Osteocyte (in vitro differentiated cells): Measurements from ENCODE around the gene SLC35E1. TPM values are rescaled to one million over a fixed set of nuclear protein-coding genes. Genes with fewer than 3 reads are reported as not detected.

ENCODE experiments used
- DNase-seq: peaks from one replicate; pipeline ENCODE4 v3.0.0; 2021; ENCODE audit warnings: mixed read lengths; ENCODE audit not compliant: unreplicated experiment; ENCODE audit errors: extremely low spot score
- H3K27ac Mint-ChIP-seq: one replicate; pipeline ENCODE4 v1.8.0; 2021; ENCODE audit warnings: mild to moderate bottlenecking, mixed read lengths; ENCODE audit not compliant: unreplicated experiment
- H3K27me3 Mint-ChIP-seq: one replicate; pipeline ENCODE4 v1.8.0; 2021; ENCODE audit warnings: mixed read lengths; ENCODE audit not compliant: unreplicated experiment
- H3K36me3 Mint-ChIP-seq: one replicate; pipeline ENCODE4 v1.8.0; 2021; ENCODE audit warnings: mixed read lengths; ENCODE audit not compliant: unreplicated experiment
- H3K4me1 Mint-ChIP-seq: one replicate; pipeline ENCODE4 v1.8.0; 2021; ENCODE audit warnings: mixed read lengths; ENCODE audit not compliant: unreplicated experiment
- H3K4me3 Mint-ChIP-seq: one replicate; pipeline ENCODE4 v1.8.0; 2021; ENCODE audit warnings: mild to moderate bottlenecking, moderate library complexity, mixed read lengths; ENCODE audit not compliant: unreplicated experiment
- H3K9me3 Mint-ChIP-seq: one replicate; pipeline ENCODE4 v1.8.0; 2021; ENCODE audit warnings: mixed read lengths; ENCODE audit not compliant: unreplicated experiment
- total RNA-seq: library from RNA; stranded (reverse); gene quantifications from 2 replicates; pipeline ENCODE4 v1.2.1, GENCODE V29; 2021
- TF ChIP-seq, protein P1 (sequence below): fragments of 200-600 bp; sonication (generic); IDR thresholded peaks from 2 replicates; pipeline ENCODE4 v1.5.0; 2021; ENCODE audit warnings: antibody characterized with exemption, mild to moderate bottlenecking, moderate library complexity

The SLC35E1 gene
- total RNA-seq, 1 donor from 2014 or later, result 55.5 TPM

DNA sequence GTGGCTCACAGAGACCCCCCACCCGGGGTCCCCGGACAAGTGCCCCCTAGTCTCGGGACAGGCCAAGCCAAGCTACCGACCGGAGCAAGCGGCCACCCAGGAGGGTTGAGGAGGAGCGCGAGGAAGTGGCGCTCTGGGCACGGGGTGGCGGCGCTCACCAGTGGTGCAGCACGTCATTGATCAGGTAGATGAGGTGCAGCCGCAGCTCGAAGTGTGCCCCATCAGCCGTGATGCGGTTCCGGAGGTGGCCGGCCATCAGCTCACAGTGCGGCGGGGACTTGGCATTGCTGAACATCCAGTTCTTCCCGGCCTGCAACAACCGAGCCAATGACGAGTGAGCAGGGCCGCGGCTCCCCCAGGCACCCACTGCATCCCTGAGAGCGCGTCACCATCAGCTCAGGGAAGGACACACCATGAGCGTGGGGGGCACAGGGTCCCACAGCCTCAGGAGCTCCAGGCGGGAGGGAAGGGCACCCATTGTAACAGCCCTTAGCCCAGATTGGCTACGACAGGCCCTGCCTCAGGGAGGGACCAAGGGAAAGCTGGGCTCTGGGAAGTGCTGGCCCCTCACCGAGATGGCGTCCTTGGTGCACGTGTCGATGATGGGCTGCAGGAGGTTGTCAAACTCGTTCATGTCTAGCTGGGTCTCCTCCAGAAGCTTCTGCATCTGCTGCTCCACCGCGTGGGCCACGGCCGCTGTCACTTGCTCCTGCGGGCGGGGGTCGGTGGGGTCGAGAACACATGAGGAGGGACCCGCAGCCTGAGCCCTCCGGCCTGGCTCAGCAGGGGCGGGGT lies 39.6 kb downstream of the SLC35E1 start:
- peaks cover 1% of the 10 kb centered on the region for H3K4me1 Mint-ChIP-seq
- H3K27me3 Mint-ChIP-seq, result no peaks in the 10 kb centered on the region
- no peak overlapping the region for H3K4me3 Mint-ChIP-seq
- no peak for DNase-seq
- H3K36me3 Mint-ChIP-seq, result peaks cover 38% of the 10 kb centered on the region
- TF ChIP-seq, protein P1, sequence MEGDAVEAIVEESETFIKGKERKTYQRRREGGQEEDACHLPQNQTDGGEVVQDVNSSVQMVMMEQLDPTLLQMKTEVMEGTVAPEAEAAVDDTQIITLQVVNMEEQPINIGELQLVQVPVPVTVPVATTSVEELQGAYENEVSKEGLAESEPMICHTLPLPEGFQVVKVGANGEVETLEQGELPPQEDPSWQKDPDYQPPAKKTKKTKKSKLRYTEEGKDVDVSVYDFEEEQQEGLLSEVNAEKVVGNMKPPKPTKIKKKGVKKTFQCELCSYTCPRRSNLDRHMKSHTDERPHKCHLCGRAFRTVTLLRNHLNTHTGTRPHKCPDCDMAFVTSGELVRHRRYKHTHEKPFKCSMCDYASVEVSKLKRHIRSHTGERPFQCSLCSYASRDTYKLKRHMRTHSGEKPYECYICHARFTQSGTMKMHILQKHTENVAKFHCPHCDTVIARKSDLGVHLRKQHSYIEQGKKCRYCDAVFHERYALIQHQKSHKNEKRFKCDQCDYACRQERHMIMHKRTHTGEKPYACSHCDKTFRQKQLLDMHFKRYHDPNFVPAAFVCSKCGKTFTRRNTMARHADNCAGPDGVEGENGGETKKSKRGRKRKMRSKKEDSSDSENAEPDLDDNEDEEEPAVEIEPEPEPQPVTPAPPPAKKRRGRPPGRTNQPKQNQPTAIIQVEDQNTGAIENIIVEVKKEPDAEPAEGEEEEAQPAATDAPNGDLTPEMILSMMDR, result no peak
- H3K27ac Mint-ChIP-seq, result no peak overlapping the region
- H3K9me3 Mint-ChIP-seq, result no peaks in the 10 kb centered on the region

DNA sequence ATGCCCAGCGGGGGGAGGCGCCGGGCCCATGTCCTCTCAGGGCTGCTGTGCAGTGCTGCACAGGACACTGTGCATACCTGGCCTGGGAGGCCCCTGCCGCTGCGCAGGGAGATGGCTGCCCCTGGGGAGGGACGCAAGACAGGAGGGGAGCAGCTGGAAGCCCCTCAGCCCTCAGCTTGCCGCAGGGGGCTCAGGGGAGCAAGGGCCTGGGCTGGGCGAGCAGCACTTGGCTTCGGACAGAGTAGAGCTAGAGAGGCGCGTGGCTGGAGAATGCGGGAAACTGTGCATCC lies 40.9 kb downstream of the SLC35E1 start:
- DNase-seq, result no peak
- H3K36me3 Mint-ChIP-seq, result peaks cover 37% of the 10 kb centered on the region
- H3K4me3 Mint-ChIP-seq, result no peak overlapping the region
- H3K27ac Mint-ChIP-seq, result no peak overlapping the region
- TF ChIP-seq, protein P1, result no peak
- H3K9me3 Mint-ChIP-seq, result no peaks in the 10 kb centered on the region
- no peaks in the 10 kb centered on the region for H3K27me3 Mint-ChIP-seq
- no peaks in the 10 kb centered on the region for H3K4me1 Mint-ChIP-seq

DNA sequence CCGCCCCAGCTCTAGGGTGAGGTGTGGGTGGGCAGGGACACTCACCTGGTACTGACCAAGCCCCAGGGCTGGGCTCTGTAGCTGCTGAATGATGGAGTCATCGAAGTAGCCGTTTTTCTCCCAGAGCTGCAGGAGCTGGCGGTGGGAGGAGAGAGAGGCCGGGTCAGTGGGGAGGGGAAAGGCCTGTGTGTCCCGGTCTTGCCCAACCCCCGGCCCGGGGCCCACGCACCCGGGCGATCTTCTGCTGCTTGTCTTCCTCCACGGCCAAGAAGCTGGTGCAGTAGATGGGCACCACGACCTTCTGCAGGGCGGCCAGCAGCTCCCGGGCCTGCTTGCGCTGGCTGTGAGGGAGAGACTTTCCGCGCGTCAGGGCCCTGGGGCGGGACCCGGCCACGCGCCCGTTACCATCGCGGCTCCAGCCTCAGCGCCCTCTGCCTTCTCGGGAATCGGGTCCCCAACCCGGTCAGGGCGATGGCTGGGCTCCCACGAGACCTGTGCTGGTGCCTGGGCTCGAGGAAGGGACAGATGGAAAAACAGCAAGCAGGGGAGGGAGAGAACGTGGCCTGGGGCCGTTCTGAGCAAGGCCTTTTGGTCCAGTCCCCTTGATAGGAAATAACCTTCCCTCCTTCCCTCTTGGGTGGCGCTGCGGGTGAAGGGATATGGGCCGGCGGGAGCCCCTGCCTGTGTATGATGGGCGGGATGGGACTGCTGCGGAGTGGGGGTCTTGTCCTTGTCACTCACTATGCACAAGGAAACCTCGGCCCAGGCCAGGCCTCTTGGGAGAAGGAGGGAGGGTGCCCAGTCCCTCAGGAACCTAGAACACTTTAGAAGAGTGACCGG lies 41.5 kb downstream of the SLC35E1 start:
- Mint-ChIP-seq H3K4me3 (no peak overlapping the region), H3K36me3 (peaks cover 37% of the 10 kb centered on the region), H3K27me3 (no peaks in the 10 kb centered on the region), H3K9me3 (no peaks in the 10 kb centered on the region), H3K4me1 (no peaks in the 10 kb centered on the region), H3K27ac (no peak overlapping the region)
- no peak for DNase-seq
- TF ChIP-seq, protein P1, result no peak

DNA sequence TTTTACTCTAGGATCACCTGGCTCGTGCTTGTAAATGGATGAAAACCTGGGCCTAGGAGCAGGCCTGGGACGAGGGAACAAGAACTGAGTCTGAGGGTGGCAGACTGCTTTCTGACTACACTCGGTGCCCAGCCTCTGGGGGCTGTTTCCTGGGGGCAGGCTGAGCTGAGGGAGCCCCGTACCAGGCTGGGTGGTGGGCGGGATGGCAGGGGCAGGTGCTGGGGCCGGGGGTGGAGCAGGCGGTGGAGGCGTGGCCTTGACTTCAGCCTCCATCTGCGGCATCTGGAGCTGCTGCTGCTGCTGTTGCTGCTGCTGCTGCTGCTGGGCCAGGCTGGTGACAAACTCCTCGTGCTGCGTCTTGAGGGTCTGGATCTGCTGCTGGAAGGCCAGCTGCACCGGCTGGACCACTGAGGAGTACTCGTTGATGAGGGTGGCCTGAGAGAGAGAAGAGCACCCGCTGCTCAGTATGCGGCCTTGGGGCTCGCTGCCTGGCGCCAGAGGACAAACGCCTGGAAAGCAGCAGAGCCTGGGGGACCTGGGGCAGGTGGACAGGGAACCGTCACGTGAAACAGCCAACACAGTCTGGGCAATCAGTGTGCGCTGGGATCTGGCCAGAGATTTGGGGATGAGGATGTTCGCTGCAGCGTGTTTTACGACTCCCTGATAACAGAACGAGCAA lies 42.6 kb downstream of the SLC35E1 start:
- no peak overlapping the region for H3K4me3 Mint-ChIP-seq
- no peaks in the 10 kb centered on the region for H3K4me1 Mint-ChIP-seq
- H3K36me3 Mint-ChIP-seq, result peaks cover 36% of the 10 kb centered on the region
- H3K9me3 Mint-ChIP-seq, result no peaks in the 10 kb centered on the region
- DNase-seq, result no peak
- no peak overlapping the region for H3K27ac Mint-ChIP-seq
- TF ChIP-seq, protein P1, result no peak
- no peaks in the 10 kb centered on the region for H3K27me3 Mint-ChIP-seq
